GM18517 (cell line): ENCODE measurements around the gene MEGF9.

Source experiments
- ATAC-seq: cut with Tn5 transposase; IDR thresholded peaks from one replicate; pipeline ENCODE4 v1.9.1; 2021; ENCODE audit warnings: mild to moderate bottlenecking, moderate library complexity; ENCODE audit not compliant: unreplicated experiment

The MEGF9 gene

DNA sequence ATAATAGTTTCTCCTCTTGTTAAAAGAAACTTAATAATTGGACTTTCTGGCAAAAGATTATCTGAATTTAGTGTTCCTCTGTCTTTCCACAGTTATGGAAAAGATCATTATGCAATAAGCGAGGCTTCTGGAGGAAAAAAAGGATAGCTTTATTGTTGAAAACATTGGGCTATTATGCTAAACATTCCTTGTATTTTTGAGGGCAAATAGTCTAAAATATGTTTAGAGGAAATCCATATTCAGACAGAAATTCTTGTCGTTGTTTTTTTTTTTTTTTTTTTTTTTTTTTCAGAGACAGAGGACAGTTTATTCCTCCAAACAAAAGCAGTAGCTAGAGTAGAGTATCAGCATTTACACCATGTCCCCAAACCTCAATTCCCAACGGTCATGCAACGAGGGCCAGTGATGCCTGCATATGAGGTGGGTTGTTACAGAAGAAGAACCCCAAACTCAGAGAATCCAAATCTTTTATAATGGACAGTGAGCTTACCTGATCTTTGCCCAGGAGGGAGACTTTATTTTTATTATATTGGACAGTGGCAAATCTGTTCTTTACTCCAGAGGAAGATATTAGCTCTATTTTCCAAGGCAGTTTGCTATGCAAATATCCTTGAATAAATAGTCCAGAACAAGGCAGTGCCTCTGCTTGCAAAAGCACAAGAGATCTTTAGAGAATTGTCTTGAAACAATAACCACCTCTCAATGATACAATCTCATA, 85.9 kb downstream of the MEGF9 start:
- ATAC-seq: no peak

GRCh38 chr9:120627073-120627472, 87.2 kb downstream of the MEGF9 start:
- ATAC-seq: no peak

- no peak for ATAC-seq
Measured at GRCh38 chr9:120626512-120626911, 87.8 kb downstream of the MEGF9 start.

- ATAC-seq: no peak
Measured at GRCh38 chr9:120625222-120625621, 89.0 kb downstream of the MEGF9 start.

- ATAC-seq: no peak
Measured at GRCh38 chr9:120622790-120623189, 91.5 kb downstream of the MEGF9 start.

GRCh38 chr9:120621941-120622340, 92.3 kb downstream of the MEGF9 start:
- ATAC-seq: no peak

DNA sequence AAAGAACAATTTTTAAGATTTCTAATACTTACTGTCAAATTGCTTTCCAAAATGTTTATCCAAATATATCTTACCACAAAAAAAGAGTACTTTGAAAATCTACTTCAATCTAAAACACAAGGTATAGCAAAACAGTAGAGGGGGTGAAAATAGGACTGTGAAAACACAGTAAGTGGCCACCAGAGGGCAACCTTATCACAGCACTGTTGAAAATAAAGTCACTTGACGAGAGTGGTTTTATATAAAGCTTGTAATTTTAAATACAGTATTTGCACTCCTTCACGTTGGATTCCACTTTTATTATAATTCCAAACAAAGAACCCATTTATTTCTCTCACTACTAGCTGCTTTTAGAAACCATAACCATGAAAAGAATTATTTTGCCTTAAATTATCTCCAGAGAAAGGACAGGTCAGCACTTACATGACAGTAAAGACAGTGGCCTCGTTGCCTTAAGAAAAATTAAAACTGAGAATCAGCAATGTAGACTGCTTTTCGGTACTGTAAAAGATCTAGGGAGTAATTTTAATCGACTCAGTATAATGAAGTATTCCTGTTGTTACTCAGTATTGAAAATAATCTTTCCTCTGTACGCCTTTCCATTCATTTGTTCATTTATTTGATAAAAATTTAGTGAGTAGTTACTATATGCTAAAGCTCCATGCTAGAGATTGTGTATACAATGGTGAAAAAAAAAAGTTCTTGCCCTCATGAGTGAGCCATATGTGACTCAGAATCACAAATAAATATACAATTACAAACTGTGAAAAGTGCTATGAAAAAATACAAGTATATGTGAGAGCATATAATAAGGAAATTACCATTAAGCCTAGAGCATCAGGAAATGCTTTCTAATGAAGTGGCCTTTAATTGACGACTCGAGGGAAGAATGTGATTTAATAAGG, 94.3 kb downstream of the MEGF9 start:
- no peak for ATAC-seq

DNA sequence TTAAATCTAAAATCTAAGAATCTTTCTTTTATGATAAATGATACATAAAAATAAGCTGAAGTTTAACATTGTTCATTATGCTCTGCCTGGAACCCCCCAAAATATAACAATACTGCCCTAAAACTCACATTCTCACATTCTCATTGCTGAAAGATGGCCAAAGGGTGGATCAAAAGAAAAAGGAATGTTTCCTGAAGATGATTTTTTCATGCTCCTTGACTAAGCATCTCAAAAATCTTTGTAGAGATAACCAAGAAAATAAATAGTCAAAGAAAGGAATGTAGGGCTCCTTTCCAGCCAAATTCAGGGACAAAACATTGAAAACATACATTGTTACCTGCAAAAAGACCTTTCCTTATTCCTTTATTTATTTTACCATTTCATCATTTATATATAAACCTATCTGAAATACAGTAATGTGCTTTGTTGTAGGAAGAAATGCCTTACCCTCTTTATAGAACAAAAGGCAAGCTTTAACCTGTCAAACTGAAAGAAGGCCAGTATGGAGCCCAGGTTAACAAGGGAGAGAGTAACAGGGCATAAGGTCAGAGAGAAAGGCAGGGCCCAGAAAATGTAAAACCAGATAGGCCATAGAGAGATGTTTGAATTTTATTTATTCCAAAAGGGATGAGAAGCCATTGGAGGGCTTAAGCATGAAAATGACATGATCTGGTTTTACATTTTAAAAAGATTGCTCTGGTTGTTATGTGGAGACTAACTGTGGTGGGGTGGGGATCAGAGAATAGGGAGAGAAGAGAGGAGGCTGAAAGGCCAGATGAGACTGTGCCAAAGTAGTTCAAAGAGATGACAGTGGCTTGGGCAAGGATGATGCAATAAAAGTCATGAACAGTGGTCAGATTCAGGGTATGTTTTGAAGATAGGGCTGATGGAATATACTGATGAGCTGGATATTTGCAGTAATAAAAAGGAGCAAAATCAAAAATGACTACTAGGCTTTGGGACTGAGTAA, 97.0 kb downstream of the MEGF9 start:
- no peak for ATAC-seq

DNA sequence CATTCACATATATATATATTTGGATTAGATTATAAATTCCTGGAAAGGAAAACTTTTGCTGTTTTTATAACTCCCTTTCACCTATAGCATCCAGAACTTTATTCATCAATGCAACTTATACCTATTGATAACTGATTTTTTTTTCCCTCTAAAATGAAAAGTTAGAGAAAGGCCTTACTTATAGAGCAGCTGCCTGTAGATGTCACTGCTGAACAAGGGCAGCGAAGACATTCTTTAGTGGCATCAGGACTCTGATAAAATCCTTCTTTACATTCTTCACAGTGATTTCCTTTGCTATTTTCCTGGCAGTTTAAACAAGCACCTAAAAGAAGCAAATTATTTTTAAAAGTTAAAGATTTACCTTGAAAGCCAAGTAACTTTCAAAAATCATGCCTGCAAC, 102.1 kb downstream of the MEGF9 start:
- ATAC-seq: no peak

GRCh38 chr9:120611690-120612068, 102.6 kb downstream of the MEGF9 start:
- ATAC-seq: no peak

DNA sequence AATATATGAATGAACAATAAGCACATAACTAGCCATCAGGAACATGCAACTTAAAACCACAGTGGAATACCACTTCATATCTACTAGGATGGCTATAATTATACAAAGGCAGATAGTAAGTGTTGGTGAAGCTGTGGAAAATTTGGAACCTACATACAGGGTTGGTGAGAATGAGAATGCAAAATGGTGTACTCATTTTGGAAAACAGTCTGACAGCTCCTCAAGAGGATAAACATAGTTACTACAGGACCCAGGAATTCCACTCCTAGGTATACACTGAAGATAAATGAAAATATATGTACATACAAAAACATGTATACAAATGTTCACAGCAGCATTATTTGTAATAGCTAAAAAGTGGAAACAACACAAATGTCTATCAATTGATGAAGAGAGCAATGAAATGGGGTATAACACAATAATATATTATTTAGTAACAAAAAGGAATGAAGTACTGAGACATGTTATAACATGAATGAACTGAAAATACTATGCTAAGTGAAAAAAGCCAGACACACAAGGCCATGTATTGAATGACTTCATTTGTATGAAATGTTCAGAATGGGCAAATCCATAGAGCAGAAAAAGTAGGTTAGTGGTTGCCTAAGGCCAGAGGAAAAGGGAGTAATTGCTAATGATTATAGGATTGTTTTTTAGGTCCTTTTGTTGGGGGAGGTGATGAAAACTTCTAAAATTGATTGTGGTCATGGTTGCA, 103.1 kb downstream of the MEGF9 start:
- no peak for ATAC-seq

- no peak for ATAC-seq
Measured at GRCh38 chr9:120609636-120610035, 104.6 kb downstream of the MEGF9 start.

DNA sequence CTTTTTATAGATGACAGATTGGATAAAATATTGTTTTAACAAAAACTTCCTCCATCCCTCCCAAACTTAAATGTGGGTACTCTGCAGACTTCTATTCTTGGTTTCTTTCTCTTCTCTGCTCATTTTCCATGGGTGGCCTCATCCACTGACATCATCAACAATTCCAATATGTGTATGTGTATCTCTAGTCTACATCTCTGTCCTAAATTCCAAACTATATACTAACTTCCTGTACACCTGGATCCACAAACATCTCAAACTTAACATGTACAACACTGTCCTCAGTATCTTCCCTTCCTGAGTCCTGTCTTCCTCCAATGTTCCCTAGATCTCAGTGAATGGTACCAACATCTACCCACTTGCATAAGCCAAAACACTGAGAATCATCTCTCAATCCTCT, 105.8 kb downstream of the MEGF9 start:
- ATAC-seq: no peak

- ATAC-seq: no peak
Measured at GRCh38 chr9:120603591-120603990, 110.7 kb downstream of the MEGF9 start.

GRCh38 chr9:120603010-120603409, 111.3 kb downstream of the MEGF9 start:
- ATAC-seq: no peak

- ATAC-seq: no peak
Measured at GRCh38 chr9:120593955-120594277, 120.4 kb downstream of the MEGF9 start.

DNA sequence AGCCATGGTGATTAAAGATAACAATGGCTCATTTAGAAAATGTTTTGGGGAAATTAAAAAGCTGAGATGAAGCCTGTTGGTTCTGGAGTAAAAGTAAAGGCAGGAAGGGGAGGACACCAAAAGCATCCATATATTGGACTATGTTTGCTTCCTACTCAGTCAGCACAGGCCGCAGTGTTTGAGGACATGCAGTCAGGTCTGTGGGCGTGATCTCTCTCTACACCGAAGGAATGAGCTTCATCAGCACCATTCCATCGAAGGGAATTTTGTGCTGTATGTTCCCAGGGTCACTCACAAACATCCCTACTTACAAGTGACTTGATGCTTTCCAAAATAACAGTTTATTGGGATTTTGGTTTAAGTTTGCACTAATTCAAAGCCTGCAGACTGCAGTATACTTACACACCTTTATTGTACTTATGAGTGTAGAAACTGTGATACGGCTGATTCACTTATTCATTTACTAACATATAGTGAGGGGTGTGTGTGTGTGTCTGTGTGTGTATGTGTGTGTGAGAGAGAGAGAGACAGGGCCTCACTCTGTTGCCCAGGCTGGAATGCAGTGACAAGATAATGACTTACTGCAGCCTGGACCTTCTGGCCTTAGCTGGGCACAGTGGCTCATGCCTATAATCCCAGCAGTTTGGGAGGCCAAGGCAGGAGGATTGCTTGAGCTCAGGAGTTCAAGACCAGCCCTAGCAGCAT, 120.9 kb downstream of the MEGF9 start:
- no peak for ATAC-seq

DNA sequence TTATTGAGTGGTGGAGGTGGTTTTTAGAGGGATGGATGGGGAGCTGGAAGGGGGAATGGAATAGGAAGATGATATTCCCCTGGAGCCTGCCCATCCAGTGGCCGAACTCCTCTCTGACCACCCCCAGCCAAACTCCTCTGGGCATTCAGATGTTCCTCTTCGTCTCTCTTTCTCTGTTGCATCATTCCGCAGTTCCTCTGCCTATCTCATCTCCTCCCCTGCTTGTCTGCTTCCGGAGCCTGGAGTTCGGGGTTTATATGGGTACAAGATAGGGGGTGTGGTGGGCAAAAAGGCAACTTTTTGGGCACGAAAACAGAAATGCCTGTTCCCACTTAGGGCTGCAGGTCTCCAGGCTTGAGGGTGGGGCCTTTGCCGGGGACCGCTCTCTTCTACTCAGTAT, 122.1 kb downstream of the MEGF9 start:
- ATAC-seq: no peak

DNA sequence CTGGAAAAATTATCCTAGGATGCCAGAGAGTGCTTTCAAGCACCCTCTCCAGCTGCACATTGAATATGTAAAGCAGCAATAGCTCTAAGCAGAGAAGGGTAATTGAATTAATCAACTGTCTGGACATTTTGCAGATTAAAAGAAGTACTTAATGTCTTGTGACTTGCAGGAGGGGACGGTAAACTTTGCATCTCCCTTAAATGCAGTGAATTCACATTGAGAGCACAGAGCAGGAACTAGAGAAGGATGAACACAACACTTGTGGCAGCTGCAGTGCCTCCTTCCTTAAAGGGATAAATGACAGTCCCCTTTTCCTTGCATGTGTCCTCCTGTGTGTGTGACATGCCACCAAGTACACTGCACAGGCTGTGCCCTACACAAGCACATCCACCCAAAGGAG, 126.9 kb downstream of the MEGF9 start:
- ATAC-seq: no peak

GRCh38 chr9:120583958-120584369, 130.3 kb downstream of the MEGF9 start:
- peak; percentile 56 for ATAC-seq
